ENCODE measurements around the gene LENG8. TPM values are rescaled to one million over a fixed set of nuclear protein-coding genes. Genes with fewer than 3 reads are reported as not detected.
A peak's percentile ranks its signal among the peaks of the same experiment; 100 is the strongest.

The LENG8 gene
- total RNA-seq, 1 donor from 2014 or later = 209 TPM

DNA sequence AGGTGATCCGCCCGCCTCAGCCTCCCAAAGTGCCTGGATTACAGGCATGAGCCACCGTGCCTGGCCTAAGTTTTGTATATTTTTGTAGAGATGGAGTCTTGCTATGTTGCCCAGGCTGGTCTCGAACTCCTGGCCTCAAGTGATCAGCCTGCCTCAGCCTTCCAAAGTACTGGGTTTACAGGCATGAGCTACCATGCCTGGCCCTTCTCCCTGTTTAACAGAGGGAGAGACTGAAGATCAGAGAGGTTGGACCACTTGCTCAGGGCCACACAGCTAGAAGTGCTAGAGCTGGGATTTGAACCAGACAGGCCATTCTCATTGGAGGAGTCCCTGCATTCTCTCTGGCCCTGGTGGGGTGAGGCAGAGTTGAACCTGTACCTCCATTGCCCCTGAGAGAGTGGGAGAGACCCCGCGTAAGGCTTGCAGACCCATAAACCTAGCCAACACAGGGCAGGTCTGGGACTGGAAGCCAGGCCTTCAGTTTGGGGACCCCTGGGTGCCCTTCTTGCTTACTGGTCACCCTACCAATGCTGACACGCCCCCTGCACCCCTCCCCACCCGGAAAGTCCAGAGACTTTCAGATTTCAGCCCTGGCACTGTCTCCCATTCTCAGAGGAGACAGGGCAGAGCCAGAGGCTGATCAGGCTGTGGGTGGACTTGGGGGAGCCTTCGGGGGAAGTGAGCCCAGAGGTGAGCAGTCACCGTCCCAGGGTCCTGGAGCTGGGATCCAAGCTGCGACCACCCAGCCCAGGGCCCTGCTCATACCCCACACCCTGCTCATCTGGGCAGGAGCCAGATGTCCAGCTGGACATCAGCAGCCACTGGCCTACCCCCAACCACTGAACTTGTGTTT is 20.4 kb upstream of the LENG8 start:
- no peak for DNase-seq (ENCODE audit: low spot score)
- no peak overlapping the region for H3K4me3 Mint-ChIP-seq (ENCODE audit: low read depth)
- no peak overlapping the region for H3K27ac Mint-ChIP-seq
- no peaks in the 10 kb centered on the region for H3K9me3 Mint-ChIP-seq
- intact Hi-C loops (cut with micrococcal nuclease) = no loop called here
- H3K4me1 Mint-ChIP-seq (ENCODE audit: low read depth) = no peaks in the 10 kb centered on the region
- H3K36me3 Mint-ChIP-seq (ENCODE audit: low read depth) = no peaks in the 10 kb centered on the region
- peaks cover 5% of the 10 kb centered on the region for H3K27me3 Mint-ChIP-seq (ENCODE audit: low read depth)

DNA sequence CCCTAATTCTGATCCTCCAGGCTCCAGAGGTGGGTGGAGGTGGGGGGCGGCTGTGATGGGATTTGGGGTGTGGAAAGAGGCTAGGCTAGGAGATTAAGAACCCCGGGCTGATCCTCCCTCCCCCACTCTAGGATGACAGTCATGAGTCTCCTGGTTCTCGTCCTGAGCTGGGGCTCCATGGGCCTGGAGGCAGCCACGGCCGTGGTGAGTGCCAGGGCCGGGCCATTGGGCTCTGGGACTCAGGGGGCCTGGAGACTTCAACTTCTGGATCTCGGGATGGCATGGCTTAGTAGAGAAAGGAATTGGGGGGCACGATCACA is 19.9 kb upstream of the LENG8 start:
- no peaks in the 10 kb centered on the region for H3K4me1 Mint-ChIP-seq (ENCODE audit: low read depth)
- peaks cover 5% of the 10 kb centered on the region for H3K27me3 Mint-ChIP-seq (ENCODE audit: low read depth)
- DNase-seq (ENCODE audit: low spot score) = no peak
- no peak overlapping the region for H3K4me3 Mint-ChIP-seq (ENCODE audit: low read depth)
- intact Hi-C loops (cut with micrococcal nuclease) = no loop called here
- H3K27ac Mint-ChIP-seq = no peak overlapping the region
- no peaks in the 10 kb centered on the region for H3K36me3 Mint-ChIP-seq (ENCODE audit: low read depth)
- no peaks in the 10 kb centered on the region for H3K9me3 Mint-ChIP-seq

DNA sequence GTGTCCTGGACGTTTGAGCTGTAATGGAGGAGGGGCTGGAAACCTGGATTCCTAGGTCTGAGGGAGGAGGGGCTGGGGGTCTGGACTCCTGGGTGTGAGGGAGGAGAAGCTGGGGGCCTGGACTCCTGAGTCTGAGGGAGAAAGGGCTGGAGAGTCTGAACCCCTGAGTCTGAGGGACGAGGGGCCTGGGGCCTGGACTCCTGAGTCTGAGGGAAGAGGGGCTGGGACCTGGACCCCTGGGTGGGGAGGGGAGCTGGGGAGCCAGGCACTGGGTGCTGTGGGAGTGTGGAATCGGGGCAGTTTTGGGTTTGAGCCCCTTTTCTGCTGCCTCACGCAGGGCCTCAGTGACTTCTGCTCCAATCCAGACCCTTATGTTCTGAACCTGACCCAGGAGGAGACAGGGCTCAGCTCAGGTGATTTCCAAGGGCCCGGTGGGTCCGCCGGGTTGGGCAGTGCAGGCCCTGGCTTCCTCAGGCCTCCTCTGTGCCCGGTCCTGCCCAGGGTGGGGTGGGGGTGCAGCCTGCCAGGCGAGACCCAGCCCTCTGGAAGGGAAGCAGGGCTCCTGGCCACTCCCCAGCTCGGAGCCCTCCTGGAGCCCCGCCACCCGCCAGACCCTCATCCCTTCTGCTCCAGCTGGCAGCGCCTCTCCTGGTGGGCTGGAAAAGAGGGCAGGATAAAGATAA is 19.3 kb upstream of the LENG8 start:
- Mint-ChIP-seq H3K4me3 (ENCODE audit: low read depth) (no peak overlapping the region), H3K36me3 (ENCODE audit: low read depth) (no peaks in the 10 kb centered on the region), H3K27ac (no peak overlapping the region), H3K27me3 (ENCODE audit: low read depth) (peaks cover 5% of the 10 kb centered on the region), H3K9me3 (no peaks in the 10 kb centered on the region), H3K4me1 (ENCODE audit: low read depth) (peaks cover under 1% of the 10 kb centered on the region)
- intact Hi-C loops (cut with micrococcal nuclease) = no loop called here
- DNase-seq (ENCODE audit: low spot score) = no peak

DNA sequence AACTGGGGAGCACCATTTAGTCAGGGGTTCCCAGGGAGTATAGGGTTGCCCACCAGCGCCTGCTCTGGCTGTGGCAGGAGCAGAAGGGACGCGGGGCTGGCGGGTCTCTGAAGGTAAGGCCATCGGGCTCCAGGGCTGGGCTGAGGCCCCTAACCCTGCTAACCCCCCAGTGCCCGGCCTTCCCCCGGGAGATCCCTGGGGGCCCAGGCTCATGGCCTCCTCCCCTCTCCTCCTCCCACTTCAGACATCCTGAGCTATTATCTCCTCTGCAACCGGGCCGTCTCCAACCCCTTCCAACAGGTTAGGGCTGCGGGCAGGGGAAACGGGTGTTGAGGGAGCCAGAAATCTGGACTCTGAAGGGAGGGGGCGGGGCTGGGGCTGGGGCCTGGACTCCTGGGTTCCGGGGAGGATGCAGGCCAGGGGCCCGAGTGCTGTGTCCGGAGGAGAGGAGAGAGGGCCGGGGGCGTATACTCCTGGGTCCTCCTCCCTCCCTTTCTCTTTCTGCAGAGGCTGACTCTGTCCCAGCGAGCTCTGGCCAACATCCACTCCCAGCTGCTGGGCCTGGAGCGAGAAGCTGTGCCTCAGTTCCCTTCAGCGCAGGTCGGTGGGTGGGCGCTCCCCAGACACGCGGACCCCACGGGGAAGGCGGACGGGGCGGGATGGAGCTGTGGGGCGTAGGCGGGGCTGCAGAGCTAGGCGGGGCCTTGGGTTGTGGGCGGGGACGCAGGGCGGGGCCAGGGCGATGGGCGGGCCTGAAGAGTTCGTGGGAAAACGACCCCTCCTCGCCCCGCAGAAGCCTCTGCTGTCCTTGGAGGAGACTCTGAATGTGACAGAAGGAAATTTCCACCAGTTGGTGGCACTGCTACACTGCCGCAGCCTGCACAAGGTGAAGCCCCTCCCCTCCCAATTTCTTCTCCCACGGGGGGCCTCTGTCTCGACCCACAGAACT is 18.4 kb upstream of the LENG8 start:
- Mint-ChIP-seq H3K27ac (no peak overlapping the region), H3K36me3 (ENCODE audit: low read depth) (no peaks in the 10 kb centered on the region), H3K9me3 (no peaks in the 10 kb centered on the region), H3K4me3 (ENCODE audit: low read depth) (peak overlapping the region; percentile 42), H3K4me1 (ENCODE audit: low read depth) (peaks cover 5% of the 10 kb centered on the region), H3K27me3 (ENCODE audit: low read depth) (peaks cover 5% of the 10 kb centered on the region)
- intact Hi-C loops (cut with micrococcal nuclease) = no loop called here
- DNase-seq (ENCODE audit: low spot score) = no peak

DNA sequence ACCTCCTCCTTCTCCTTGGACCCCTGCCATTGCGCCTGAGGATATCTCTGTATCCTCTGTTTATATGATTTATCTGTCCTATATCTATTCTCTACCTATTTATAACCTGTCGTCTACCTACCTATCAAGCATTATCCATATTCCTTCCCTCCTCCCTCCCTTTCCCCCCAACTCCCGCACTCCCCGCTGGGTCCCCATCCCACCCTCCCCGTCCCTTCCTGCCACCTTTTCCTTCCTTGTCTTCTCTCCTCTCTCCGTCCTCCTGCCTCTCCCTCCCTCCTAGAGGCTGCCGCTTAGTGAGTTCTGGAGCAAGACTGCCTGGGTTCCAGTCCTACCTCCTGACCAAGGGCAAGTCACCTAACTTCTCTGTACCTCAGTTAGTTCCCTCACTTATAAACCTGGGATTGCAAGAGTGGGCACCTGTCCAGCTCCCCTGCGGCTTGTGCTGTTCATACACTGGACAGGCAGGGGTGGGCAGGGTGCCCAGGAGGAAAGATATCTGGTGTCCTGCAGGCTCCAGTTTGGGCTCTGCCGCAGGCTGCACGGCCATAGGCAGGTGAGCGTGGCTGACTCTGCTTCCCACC is 17.7 kb upstream of the LENG8 start:
- H3K27me3 Mint-ChIP-seq (ENCODE audit: low read depth) = peaks cover 5% of the 10 kb centered on the region
- peak overlapping the region; percentile 42 for H3K4me3 Mint-ChIP-seq (ENCODE audit: low read depth)
- no peak for DNase-seq (ENCODE audit: low spot score)
- H3K36me3 Mint-ChIP-seq (ENCODE audit: low read depth) = no peaks in the 10 kb centered on the region
- intact Hi-C loops (cut with micrococcal nuclease) = no loop called here
- no peak overlapping the region for H3K27ac Mint-ChIP-seq
- no peaks in the 10 kb centered on the region for H3K9me3 Mint-ChIP-seq
- peaks cover 5% of the 10 kb centered on the region for H3K4me1 Mint-ChIP-seq (ENCODE audit: low read depth)

DNA sequence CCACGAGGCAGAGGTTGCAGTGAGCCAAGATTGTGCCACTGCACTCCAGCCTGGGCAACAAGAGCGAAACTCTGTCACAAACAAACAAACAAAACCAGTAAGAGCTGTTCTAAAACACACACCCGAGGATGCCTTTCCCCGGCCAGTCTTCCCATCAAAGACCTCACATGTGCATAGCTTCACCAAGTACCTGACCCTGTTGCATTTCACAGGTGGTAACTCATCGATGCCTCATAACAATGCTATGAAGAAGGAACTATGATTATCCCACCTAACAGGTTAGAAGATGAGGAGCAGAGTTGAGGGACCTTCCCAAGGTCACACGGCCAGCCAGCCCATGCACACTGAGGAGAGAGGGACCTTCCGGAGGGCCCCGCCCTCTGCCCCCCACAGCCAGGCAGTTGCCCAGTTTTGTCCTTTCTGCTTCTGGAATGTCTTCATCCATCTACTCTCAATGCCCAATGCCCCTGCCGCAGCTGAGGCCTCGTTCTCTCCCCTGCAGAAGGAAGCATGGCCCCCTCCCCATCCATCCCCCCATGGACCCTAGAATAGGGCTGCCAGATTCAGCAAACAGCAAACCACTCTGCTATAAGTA is 16.8 kb upstream of the LENG8 start:
- Mint-ChIP-seq H3K9me3 (no peaks in the 10 kb centered on the region), H3K27ac (no peak overlapping the region), H3K4me3 (ENCODE audit: low read depth) (no peak overlapping the region), H3K4me1 (ENCODE audit: low read depth) (peaks cover 5% of the 10 kb centered on the region), H3K36me3 (ENCODE audit: low read depth) (peaks cover 3% of the 10 kb centered on the region), H3K27me3 (ENCODE audit: low read depth) (peaks cover 5% of the 10 kb centered on the region)
- DNase-seq (ENCODE audit: low spot score) = no peak
- intact Hi-C loops (cut with micrococcal nuclease) = no loop called here

DNA sequence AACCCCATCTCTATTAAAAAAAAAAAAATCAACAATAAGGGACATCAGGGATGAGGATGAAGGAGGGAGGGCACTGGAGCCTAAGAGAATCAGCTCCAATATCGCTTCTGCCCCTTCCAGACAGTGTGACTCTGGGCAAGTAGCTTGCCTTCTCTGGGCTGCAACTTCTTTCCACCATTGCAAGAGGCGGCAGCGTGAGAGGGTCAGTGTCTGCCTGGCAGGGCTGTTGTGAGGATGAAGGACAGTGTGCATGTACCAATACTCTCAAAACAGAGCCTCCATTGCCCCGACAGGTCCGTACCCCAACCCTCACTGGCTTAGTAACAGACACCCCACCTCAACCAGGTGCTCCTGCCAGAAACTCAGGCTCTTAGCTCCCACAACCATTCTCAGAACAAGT is 15.3 kb upstream of the LENG8 start:
- H3K4me3 Mint-ChIP-seq (ENCODE audit: low read depth) = no peak overlapping the region
- peaks cover 5% of the 10 kb centered on the region for H3K27me3 Mint-ChIP-seq (ENCODE audit: low read depth)
- DNase-seq (ENCODE audit: low spot score) = no peak
- peaks cover 5% of the 10 kb centered on the region for H3K4me1 Mint-ChIP-seq (ENCODE audit: low read depth)
- intact Hi-C loops (cut with micrococcal nuclease) = no loop called here
- peaks cover 6% of the 10 kb centered on the region for H3K36me3 Mint-ChIP-seq (ENCODE audit: low read depth)
- no peaks in the 10 kb centered on the region for H3K9me3 Mint-ChIP-seq
- H3K27ac Mint-ChIP-seq = no peak overlapping the region

DNA sequence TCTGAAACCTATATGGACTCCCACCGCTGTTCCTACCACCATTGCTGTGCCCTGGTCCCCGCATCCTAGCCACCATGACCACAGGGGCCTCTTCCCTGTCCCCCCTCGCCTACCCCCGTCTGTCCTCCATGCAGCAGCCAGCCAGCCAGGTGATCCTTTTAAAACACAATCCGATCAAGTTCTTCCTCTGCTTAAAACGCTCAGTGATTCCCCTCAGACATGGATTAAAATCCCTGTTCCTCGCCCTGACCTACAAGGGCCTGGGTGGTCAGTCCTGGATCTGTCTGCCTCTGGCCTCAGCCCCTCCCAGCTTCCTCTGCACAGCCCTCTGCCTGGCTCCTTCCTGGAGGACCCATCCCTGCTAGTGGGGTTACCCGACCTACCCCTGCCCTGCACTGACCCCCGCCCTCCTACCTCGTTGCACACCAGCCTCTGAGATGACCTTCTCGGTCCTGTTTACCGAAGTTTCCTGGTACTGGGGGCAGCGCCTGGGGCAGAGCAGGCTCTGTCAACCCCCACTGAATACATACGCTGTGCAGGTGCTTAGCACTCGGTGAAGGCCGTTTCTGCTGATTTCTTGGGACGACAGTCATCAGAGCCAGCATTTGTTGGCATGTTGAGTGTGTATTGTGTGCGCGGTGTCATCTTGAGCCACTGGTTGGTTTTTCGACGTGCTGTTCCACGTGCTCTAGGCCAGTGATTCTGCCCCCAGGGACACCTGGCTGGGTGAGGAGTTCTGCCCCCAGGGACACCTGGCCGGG is 14.7 kb upstream of the LENG8 start:
- no peak for DNase-seq (ENCODE audit: low spot score)
- intact Hi-C loops (cut with micrococcal nuclease) = no loop called here
- peaks cover 3% of the 10 kb centered on the region for H3K27me3 Mint-ChIP-seq (ENCODE audit: low read depth)
- no peak overlapping the region for H3K27ac Mint-ChIP-seq
- H3K36me3 Mint-ChIP-seq (ENCODE audit: low read depth) = peaks cover 6% of the 10 kb centered on the region
- no peak overlapping the region for H3K4me3 Mint-ChIP-seq (ENCODE audit: low read depth)
- peaks cover 5% of the 10 kb centered on the region for H3K4me1 Mint-ChIP-seq (ENCODE audit: low read depth)
- H3K9me3 Mint-ChIP-seq = no peaks in the 10 kb centered on the region

DNA sequence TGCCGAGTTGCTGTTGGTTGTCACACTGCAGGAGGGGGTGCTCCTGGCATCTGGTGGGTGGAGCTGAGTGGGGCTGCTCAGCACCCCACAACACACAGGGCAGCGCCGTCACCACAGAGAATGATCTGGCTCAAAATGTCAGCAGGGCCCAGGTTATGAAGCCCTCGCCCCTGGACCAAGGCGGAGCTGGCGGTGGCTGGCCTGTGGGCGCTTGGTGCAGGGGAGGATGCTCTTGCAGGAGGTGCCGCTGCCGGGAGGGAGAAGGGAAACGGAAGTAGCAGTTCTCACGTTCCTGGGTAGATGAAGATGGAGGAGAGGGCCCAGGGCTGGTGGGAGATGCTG is 14.2 kb upstream of the LENG8 start:
- Mint-ChIP-seq H3K27ac (no peak overlapping the region), H3K36me3 (ENCODE audit: low read depth) (peaks cover 6% of the 10 kb centered on the region), H3K9me3 (no peaks in the 10 kb centered on the region), H3K27me3 (ENCODE audit: low read depth) (no peaks in the 10 kb centered on the region), H3K4me1 (ENCODE audit: low read depth) (peaks cover 5% of the 10 kb centered on the region), H3K4me3 (ENCODE audit: low read depth) (no peak overlapping the region)
- no peak for DNase-seq (ENCODE audit: low spot score)
- intact Hi-C loops (cut with micrococcal nuclease) = no loop called here

DNA sequence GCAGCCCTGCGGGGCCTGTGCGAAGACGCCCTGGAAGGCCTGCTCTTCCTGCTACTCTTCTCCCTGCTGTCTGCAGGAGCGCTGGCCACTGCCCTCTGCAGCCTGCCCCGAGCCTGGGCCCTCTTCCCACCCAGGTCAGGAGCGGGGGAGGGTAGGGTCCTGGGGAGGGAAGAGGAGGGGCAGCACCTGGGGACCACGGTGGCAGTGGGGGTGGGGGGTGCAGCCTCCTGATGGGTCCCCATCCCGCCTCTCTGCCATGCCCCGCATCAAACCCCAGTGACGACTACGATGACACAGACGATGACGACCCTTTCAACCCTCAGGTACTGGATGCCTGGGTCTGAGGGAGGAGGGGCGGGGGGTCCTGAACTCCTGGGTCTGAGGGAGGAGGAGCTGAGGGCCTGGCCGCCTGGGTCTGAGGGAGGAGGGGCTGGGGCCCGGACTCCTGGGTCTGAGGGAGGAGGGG is 13.4 kb upstream of the LENG8 start:
- no peak for DNase-seq (ENCODE audit: low spot score)
- H3K27ac Mint-ChIP-seq = no peak overlapping the region
- intact Hi-C loops (cut with micrococcal nuclease) = no loop called here
- no peaks in the 10 kb centered on the region for H3K9me3 Mint-ChIP-seq
- H3K36me3 Mint-ChIP-seq (ENCODE audit: low read depth) = peaks cover 6% of the 10 kb centered on the region
- H3K27me3 Mint-ChIP-seq (ENCODE audit: low read depth) = no peaks in the 10 kb centered on the region
- peaks cover 5% of the 10 kb centered on the region for H3K4me1 Mint-ChIP-seq (ENCODE audit: low read depth)
- no peak overlapping the region for H3K4me3 Mint-ChIP-seq (ENCODE audit: low read depth)

DNA sequence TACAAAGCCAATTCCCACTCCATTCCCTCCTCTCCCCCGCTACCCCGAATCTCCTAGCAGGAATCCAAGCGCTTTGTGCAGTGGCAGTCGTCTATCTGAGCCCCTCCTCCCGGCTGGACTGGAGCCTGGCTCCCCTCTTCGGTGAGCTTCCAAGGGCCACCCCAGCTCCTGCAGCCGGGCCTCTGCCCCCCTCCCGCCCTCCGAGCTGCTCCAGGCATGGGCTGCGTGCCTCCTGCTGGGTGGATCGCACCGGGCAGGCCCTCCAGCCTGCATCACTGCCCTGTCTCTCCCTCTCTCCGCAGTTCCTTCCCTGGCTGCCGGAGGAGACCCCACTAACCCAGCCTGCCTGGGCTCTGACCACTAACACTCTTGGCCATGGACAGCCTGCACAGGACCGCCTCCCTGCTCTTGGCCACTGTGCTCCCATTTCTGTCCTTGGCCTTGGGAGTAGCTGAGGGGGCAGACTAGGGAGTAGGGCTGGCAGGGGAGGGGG is 12.9 kb upstream of the LENG8 start:
- Mint-ChIP-seq H3K4me3 (ENCODE audit: low read depth) (no peak overlapping the region), H3K27ac (no peak overlapping the region)
- intact Hi-C loops (cut with micrococcal nuclease) = no loop called here

More for the DNA sequence above, 12.9 kb upstream of the LENG8 start:
- peaks cover 5% of the 10 kb centered on the region for H3K4me1 Mint-ChIP-seq (ENCODE audit: low read depth)
- H3K27me3 Mint-ChIP-seq (ENCODE audit: low read depth) = no peaks in the 10 kb centered on the region
- no peaks in the 10 kb centered on the region for H3K9me3 Mint-ChIP-seq
- DNase-seq (ENCODE audit: low spot score) = no peak
- H3K36me3 Mint-ChIP-seq (ENCODE audit: low read depth) = peaks cover 9% of the 10 kb centered on the region
